ENCODE data around the gene TEX52. TPM values are rescaled to one million over a fixed set of nuclear protein-coding genes. Genes with fewer than 3 reads are reported as not detected.

TEX52 gene
- total RNA-seq, 1 experiment from 2014 or later: not detected

DNA sequence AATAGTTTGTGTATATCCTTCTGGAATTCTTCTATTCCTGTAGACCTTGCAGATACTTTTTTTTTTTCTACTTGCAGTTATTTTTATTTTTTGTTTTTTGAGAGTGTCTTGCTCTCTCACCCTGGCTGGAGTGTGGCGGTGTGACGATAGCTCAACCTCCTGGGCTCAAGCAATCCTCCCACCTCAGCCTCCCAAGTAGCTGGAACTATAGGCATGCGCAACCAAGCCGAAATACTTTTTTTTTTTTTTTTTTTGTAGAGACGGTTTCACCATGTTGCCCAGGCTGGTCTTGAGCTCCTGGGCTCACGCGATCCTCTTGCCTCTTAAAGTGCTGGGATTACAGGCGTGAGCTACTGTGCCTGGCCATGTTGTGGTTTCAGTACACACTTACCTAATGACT lies 43.8 kb upstream of the TEX52 start:
- Histone ChIP-seq H3K9me3 (ENCODE audit: insufficient read depth, low read depth) (no peaks in the 10 kb centered on the region), H3K4me3 (no peak overlapping the region), H3F3A (ENCODE audit: insufficient read depth, low read depth) (peaks cover 6% of the 10 kb centered on the region; the same call in 1 of the 2 replicates), H2AFZ (no peak overlapping the region), H3K4me2 (no peak overlapping the region), H3K9me2 (ENCODE audit: insufficient read depth) (no peaks in the 10 kb centered on the region), H3K27ac (no peak overlapping the region), H3K36me3 (ENCODE audit: low read depth) (no peaks in the 10 kb centered on the region), H3K4me1 (replicated peaks; ENCODE audit: insufficient read depth) (peaks cover 7% of the 10 kb centered on the region), H3K79me2 (ENCODE audit: low read depth) (peaks cover 50% of the 10 kb centered on the region), H3K27me3 (ENCODE audit: insufficient read depth, low read depth) (no peaks in the 10 kb centered on the region), H4K20me1 (ENCODE audit: insufficient read depth) (peaks cover 29% of the 10 kb centered on the region)
- DNase-seq: no peak
- BruUV-seq (replicated peaks): no TSS peak
- intact Hi-C loops (cut with micrococcal nuclease; ENCODE audit: unreplicated experiment): no loop called here
- ChIA-PET POLR2A (ENCODE audit: unreplicated experiment) (interaction anchor here (0.6 kb wide), 1 partner anchor 16 kb away, joined by 3 read pairs; no protein-coding TSS in a partner anchor), CTCF (no interaction called here)
- TF ChIP-seq EZH2 (IDR thresholded peaks at IDR 0.05; ENCODE audit: low read depth): no peak
- TF ChIP-seq, protein P1, sequence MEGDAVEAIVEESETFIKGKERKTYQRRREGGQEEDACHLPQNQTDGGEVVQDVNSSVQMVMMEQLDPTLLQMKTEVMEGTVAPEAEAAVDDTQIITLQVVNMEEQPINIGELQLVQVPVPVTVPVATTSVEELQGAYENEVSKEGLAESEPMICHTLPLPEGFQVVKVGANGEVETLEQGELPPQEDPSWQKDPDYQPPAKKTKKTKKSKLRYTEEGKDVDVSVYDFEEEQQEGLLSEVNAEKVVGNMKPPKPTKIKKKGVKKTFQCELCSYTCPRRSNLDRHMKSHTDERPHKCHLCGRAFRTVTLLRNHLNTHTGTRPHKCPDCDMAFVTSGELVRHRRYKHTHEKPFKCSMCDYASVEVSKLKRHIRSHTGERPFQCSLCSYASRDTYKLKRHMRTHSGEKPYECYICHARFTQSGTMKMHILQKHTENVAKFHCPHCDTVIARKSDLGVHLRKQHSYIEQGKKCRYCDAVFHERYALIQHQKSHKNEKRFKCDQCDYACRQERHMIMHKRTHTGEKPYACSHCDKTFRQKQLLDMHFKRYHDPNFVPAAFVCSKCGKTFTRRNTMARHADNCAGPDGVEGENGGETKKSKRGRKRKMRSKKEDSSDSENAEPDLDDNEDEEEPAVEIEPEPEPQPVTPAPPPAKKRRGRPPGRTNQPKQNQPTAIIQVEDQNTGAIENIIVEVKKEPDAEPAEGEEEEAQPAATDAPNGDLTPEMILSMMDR (conservative IDR thresholded peaks at IDR 0.05): no peak

DNA sequence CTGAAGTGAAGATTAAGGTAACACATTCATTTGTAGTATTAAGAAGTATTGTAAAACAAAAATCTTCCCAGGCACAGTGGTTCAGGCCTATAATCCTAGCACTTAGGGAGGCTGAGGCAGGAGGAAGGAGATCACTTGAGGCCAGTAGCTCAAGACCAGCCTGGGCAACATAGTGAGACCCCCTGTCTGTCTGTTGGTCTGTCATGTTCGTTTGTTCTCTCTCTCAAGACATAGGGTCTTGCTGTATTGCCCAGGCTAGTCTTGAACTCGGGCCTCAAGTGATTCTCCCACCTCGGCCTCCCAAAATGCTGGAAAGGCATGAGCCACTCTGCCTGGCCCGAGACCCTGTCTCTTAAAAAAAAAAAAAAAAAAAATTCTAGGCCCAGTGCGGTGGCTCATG lies 40.6 kb upstream of the TEX52 start:
- no peak overlapping the region for H2AFZ ChIP-seq
- no peaks in the 10 kb centered on the region for H3K9me3 ChIP-seq (ENCODE audit: insufficient read depth, low read depth)
- peaks cover 32% of the 10 kb centered on the region for H3K4me1 ChIP-seq (replicated peaks; ENCODE audit: insufficient read depth)
- no peak for TF ChIP-seq EZH2 (IDR thresholded peaks at IDR 0.05; ENCODE audit: low read depth)
- TF ChIP-seq, protein P1 (conservative IDR thresholded peaks at IDR 0.05): no peak
- no peaks in the 10 kb centered on the region for H3K36me3 ChIP-seq (ENCODE audit: low read depth)
- H3K27me3 ChIP-seq (ENCODE audit: insufficient read depth, low read depth): no peaks in the 10 kb centered on the region
- peaks cover 20% of the 10 kb centered on the region for H3F3A ChIP-seq (ENCODE audit: insufficient read depth, low read depth)
- intact Hi-C loops (cut with micrococcal nuclease; ENCODE audit: unreplicated experiment): no loop called here
- H3K9me2 ChIP-seq (ENCODE audit: insufficient read depth): no peaks in the 10 kb centered on the region
- H3K27ac ChIP-seq: no peak overlapping the region
- no peak overlapping the region for H3K4me3 ChIP-seq
- peaks cover 13% of the 10 kb centered on the region for H4K20me1 ChIP-seq (ENCODE audit: insufficient read depth)
- BruUV-seq (replicated peaks): no TSS peak
- no peak for DNase-seq
- CTCF ChIA-PET: no interaction called here
- POLR2A ChIA-PET (ENCODE audit: unreplicated experiment): no interaction called here
- H3K79me2 ChIP-seq (ENCODE audit: low read depth): peaks cover 67% of the 10 kb centered on the region
- no peak overlapping the region for H3K4me2 ChIP-seq

DNA sequence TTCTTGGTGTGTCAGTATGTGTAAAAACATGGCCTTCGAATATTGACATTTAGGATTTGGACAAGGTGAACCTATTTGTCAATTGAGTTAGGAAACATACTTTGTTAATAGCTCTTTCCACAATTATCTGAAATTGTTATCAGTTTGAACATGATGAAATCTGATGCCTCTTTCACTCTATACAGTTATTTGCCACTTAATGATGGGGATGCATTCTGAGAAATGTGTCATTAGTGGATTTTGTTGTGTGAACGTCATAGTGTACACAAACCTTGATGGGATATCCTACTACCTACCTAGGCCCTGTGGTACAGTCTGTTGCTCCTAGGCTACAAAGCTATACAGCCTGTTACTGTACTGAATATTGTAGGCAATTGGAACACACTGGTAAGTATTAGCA lies 38.7 kb upstream of the TEX52 start:
- CTCF ChIA-PET: no interaction called here
- H3F3A ChIP-seq (ENCODE audit: insufficient read depth, low read depth): peaks cover 24% of the 10 kb centered on the region

More for the DNA sequence above, 38.7 kb upstream of the TEX52 start:
- Histone ChIP-seq H3K4me3 (no peak overlapping the region), H3K27ac (peak overlapping the region; percentile 73), H3K27me3 (ENCODE audit: insufficient read depth, low read depth) (no peaks in the 10 kb centered on the region), H3K36me3 (ENCODE audit: low read depth) (no peaks in the 10 kb centered on the region), H2AFZ (no peak overlapping the region), H3K4me1 (replicated peaks; ENCODE audit: insufficient read depth) (peaks cover 42% of the 10 kb centered on the region), H4K20me1 (ENCODE audit: insufficient read depth) (peaks cover 2% of the 10 kb centered on the region), H3K9me2 (ENCODE audit: insufficient read depth) (no peaks in the 10 kb centered on the region), H3K4me2 (peak overlapping the region; percentile 21), H3K79me2 (ENCODE audit: low read depth) (peaks cover 60% of the 10 kb centered on the region), H3K9me3 (ENCODE audit: insufficient read depth, low read depth) (no peaks in the 10 kb centered on the region)
- no peak for TF ChIP-seq EZH2 (IDR thresholded peaks at IDR 0.05; ENCODE audit: low read depth)
- TF ChIP-seq, protein P1 (conservative IDR thresholded peaks at IDR 0.05): no peak
- POLR2A ChIA-PET (ENCODE audit: unreplicated experiment): no interaction called here
- BruUV-seq (replicated peaks): no TSS peak
- peak in 1 of 2 experiments; percentile 80 for DNase-seq
- intact Hi-C loops (cut with micrococcal nuclease; ENCODE audit: unreplicated experiment): no loop called here
